ENCODE results near the gene TNKS1BP1. TPM values are rescaled to one million over a fixed set of nuclear protein-coding genes. Genes with fewer than 3 reads are reported as not detected.

Gene TNKS1BP1
- total RNA-seq, 1 experiment from 2014 or later = 127 TPM

DNA sequence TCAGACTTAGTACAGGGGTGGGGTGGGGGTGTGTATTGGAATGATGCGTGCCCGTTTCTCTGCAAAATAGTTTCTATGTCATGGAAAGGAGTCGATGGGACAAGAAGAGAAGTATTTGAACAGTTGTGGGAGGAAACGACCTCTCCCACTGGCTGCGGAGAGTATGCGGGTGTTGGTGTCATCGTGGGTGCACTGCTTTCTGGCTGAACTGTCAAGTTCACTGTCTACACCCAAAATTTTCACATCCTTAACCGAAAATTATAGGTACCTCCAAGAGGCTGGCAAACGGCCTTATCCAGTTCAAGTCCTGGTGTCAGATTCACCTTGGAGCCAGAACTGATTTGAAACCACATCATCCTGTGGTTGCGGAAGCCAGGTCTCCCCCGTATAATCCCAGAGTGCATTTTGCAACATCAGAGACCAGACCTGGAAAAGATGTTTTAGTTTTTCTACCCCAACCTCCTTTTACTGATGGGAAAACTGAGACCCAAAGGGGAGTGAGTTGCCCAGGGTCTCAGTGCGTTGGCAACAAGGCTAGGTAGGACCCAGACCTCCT, 11.4 kb upstream of the TNKS1BP1 start:
- H3K4me1 Mint-ChIP-seq = peaks cover 48% of the 10 kb centered on the region
- CTCF ChIA-PET = interaction anchor here (1.1 to 2.7 kb wide), 3 partner anchors 9 to 124 kb away, joined by 5 to 23 read pairs (median 6); partner anchors contain the start of genes RTN4RL2 and TNKS1BP1

DNA sequence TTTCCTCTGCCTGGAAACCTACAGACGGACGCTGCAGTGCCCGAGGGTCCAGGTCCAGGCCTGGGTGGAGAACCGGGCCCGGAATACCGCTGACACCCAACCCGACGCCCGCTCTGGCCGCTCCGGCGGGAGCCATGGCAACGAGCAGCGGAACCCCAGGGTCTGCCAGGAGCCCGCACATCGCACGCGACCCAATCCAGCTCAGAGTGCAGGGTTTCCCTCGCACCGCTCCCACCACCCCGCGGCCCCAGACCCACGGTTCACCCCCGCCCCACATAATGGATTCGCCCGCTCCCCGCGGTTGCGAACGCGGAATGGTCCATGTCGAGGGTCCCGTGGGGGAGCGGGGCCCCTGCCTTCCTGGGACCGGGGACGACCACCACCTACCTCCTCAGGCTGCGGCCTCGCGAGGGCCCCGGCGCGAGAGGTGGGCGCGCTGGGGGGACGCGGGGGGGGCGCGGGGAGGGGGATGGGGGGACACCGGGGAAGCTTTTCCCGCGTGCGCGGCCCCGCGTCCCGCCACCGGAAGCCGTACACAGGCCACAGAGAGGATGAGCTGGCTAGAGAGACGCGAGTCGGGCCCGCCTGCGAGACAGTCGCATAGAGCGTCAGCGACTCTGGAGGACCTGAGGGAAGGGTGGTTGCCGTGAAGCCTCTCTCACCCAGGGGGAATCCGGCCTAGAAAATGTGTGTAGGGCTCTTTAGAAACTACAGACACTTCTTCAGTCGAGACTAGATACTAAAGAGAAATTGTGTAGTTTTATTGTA, 10.8 kb upstream of the TNKS1BP1 start, which contains the start of gene SSRP1:
SSRP1 (minus strand) TSS at position 550 of the 768 bp plus-strand sequence. CDS start 771 bp downstream, outside the sequence.
- Mint-ChIP-seq H3K27ac (peak within 1 kb of the TSS; percentile 96), H3K9me3 (no peaks in the 10 kb centered on the region), H3K27me3 (ENCODE audit: low read depth) (peaks cover 11% of the 10 kb centered on the region), H3K36me3 (peaks cover 41% of the 10 kb centered on the region), H3K4me3 (peak within 1 kb of the TSS; percentile 94), H3K4me1 (peaks cover 47% of the 10 kb centered on the region)
- ChIA-PET POLR2A (interaction anchor here (1.1 to 1.4 kb wide), 2 partner anchors 10 to 24 kb away, joined by 5 to 13 read pairs; partner anchors contain the start of gene TNKS1BP1), CTCF (interaction anchor here (0.6 to 2.7 kb wide), 5 partner anchors 10 to 230 kb away, joined by 3 to 23 read pairs (median 5); partner anchors contain the start of genes RTN4RL2 and TNKS1BP1)
- DNase-seq (ENCODE audit: low spot score) = peak; percentile 79
- peak; percentile 94 for ATAC-seq
- no peak for TF ChIP-seq ZNF532 (CRISPR knock-in tag; IDR thresholded peaks at IDR 0.05; ENCODE audit: borderline replicate concordance)
- peak; percentile 64 for TF ChIP-seq E2F5 (CRISPR knock-in tag; IDR thresholded peaks at IDR 0.05)
- TF ChIP-seq GABPB1 (CRISPR knock-in tag; IDR thresholded peaks at IDR 0.05) = peak; percentile 59; the same call in 1 of the 2 replicates
- peak; percentile 36; the same call in 1 of the 2 replicates for TF ChIP-seq SP1 (CRISPR knock-in tag; conservative IDR thresholded peaks at IDR 0.05)
- TF ChIP-seq NFE2L1 (CRISPR knock-in tag; IDR thresholded peaks at IDR 0.05) = no peak

More for the DNA sequence above, 11.4 kb upstream of the TNKS1BP1 start:
- TF ChIP-seq ZNF423 (CRISPR knock-in tag; IDR thresholded peaks at IDR 0.05) (no peak), AFF4 (CRISPR knock-in tag; IDR thresholded peaks at IDR 0.05; ENCODE audit: borderline replicate concordance) (no peak), FOXJ3 (CRISPR knock-in tag; IDR thresholded peaks at IDR 0.05; ENCODE audit: borderline replicate concordance) (no peak), ETV6 (CRISPR knock-in tag; IDR thresholded peaks at IDR 0.05) (no peak), RORB (CRISPR knock-in tag; IDR thresholded peaks at IDR 0.05) (no peak), ATF1 (CRISPR knock-in tag; IDR thresholded peaks at IDR 0.05) (no peak)
- TF ChIP-seq, protein P1, sequence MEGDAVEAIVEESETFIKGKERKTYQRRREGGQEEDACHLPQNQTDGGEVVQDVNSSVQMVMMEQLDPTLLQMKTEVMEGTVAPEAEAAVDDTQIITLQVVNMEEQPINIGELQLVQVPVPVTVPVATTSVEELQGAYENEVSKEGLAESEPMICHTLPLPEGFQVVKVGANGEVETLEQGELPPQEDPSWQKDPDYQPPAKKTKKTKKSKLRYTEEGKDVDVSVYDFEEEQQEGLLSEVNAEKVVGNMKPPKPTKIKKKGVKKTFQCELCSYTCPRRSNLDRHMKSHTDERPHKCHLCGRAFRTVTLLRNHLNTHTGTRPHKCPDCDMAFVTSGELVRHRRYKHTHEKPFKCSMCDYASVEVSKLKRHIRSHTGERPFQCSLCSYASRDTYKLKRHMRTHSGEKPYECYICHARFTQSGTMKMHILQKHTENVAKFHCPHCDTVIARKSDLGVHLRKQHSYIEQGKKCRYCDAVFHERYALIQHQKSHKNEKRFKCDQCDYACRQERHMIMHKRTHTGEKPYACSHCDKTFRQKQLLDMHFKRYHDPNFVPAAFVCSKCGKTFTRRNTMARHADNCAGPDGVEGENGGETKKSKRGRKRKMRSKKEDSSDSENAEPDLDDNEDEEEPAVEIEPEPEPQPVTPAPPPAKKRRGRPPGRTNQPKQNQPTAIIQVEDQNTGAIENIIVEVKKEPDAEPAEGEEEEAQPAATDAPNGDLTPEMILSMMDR (IDR thresholded peaks at IDR 0.05) = no peak
- TF ChIP-seq, protein P2, sequence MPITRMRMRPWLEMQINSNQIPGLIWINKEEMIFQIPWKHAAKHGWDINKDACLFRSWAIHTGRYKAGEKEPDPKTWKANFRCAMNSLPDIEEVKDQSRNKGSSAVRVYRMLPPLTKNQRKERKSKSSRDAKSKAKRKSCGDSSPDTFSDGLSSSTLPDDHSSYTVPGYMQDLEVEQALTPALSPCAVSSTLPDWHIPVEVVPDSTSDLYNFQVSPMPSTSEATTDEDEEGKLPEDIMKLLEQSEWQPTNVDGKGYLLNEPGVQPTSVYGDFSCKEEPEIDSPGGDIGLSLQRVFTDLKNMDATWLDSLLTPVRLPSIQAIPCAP (CRISPR knock-in tag; IDR thresholded peaks at IDR 0.05) = no peak
- POLR2A ChIA-PET = interaction anchor here (1.1 to 1.4 kb wide), 2 partner anchors 11 to 25 kb away, joined by 5 to 13 read pairs; partner anchors contain the start of gene TNKS1BP1
- DNase-seq (ENCODE audit: low spot score) = no peak
- H3K4me3 Mint-ChIP-seq = peak overlapping the region; percentile 74
- peaks cover 16% of the 10 kb centered on the region for H3K27me3 Mint-ChIP-seq (ENCODE audit: low read depth)
- H3K36me3 Mint-ChIP-seq = peaks cover 35% of the 10 kb centered on the region
- peak overlapping the region; percentile 96 for H3K27ac Mint-ChIP-seq
- ATAC-seq = no peak
- H3K9me3 Mint-ChIP-seq = no peaks in the 10 kb centered on the region

Data from WTC11 (cell line).